ENCODE measurements around the gene RMND1. TPM values are rescaled to one million over a fixed set of nuclear protein-coding genes. Genes with fewer than 3 reads are reported as not detected.

RMND1 gene
- total and polyA plus RNA-seq, 2 of the 13 experiments (the other 11 are each of a cell fraction or from before 2014, with no cell fraction given) = 34.0 to 72.5 TPM

GRCh38 chr6:151451950-151452749 lies at the start of gene RMND1 (continued):
- TF ChIP-seq TRAFD1 (CRISPR knock-in tag; IDR thresholded peaks at IDR 0.05; ENCODE audit: borderline replicate concordance) (peak; percentile 96; the same call in 1 of the 2 replicates), ZNF253 (CRISPR knock-in tag; IDR thresholded peaks at IDR 0.05; ENCODE audit: borderline replicate concordance) (peak; percentile 74; the same call in 1 of the 2 replicates), ZNF362 (CRISPR knock-in tag; IDR thresholded peaks at IDR 0.05; ENCODE audit: borderline replicate concordance) (peak; percentile 100), MED13 (CRISPR knock-in tag; IDR thresholded peaks at IDR 0.05) (peak; percentile 95), PAWR (CRISPR knock-in tag; IDR thresholded peaks at IDR 0.05; ENCODE audit: borderline replicate concordance) (0 out of 2 replicates have a peak, but pooled peaks have one; percentile 38), CHD2 (IDR thresholded peaks at IDR 0.05; ENCODE audit: low read depth, low read length) (no peak; the same call in 1 of the 2 replicates), KAT2B (IDR thresholded peaks at IDR 0.05; ENCODE audit: borderline replicate concordance, low read depth, low read length) (no peak), ZNF777 (CRISPR knock-in tag; IDR thresholded peaks at IDR 0.05) (peak; percentile 78), AGO2 (optimal IDR thresholded peaks at IDR 0.05; ENCODE audit: low read depth, low read length) (peak; percentile 55), ZNF496 (CRISPR knock-in tag; IDR thresholded peaks at IDR 0.05; ENCODE audit: insufficient replicate concordance) (no peak), ZNF564 (CRISPR knock-in tag; IDR thresholded peaks at IDR 0.05) (peak; percentile 94), ZNF7 (CRISPR knock-in tag; IDR thresholded peaks at IDR 0.05) (peak; percentile 3; the same call in 1 of the 2 replicates), ZNF230 (CRISPR knock-in tag; IDR thresholded peaks at IDR 0.05) (peak; percentile 81; the same call in 1 of the 2 replicates), ZSCAN12 (CRISPR knock-in tag; IDR thresholded peaks at IDR 0.05) (peak; percentile 87), ASH2L (IDR thresholded peaks at IDR 0.05; ENCODE audit: insufficient read length, low read depth, low read length) (peak; percentile 99), ZBTB10 (CRISPR knock-in tag; IDR thresholded peaks at IDR 0.05; ENCODE audit: borderline replicate concordance) (peak; percentile 83)
- TF ChIP-seq, protein P1, sequence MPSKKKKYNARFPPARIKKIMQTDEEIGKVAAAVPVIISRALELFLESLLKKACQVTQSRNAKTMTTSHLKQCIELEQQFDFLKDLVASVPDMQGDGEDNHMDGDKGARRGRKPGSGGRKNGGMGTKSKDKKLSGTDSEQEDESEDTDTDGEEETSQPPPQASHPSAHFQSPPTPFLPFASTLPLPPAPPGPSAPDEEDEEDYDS (CRISPR knock-in tag; IDR thresholded peaks at IDR 0.05) = peak; percentile 91
- TF ChIP-seq, protein P2, sequence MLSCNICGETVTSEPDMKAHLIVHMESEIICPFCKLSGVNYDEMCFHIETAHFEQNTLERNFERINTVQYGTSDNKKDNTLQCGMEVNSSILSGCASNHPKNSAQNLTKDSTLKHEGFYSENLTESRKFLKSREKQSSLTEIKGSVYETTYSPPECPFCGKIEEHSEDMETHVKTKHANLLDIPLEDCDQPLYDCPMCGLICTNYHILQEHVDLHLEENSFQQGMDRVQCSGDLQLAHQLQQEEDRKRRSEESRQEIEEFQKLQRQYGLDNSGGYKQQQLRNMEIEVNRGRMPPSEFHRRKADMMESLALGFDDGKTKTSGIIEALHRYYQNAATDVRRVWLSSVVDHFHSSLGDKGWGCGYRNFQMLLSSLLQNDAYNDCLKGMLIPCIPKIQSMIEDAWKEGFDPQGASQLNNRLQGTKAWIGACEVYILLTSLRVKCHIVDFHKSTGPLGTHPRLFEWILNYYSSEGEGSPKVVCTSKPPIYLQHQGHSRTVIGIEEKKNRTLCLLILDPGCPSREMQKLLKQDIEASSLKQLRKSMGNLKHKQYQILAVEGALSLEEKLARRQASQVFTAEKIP (CRISPR knock-in tag; IDR thresholded peaks at IDR 0.05; ENCODE audit: borderline replicate concordance) = no peak
- TF ChIP-seq, protein P3, sequence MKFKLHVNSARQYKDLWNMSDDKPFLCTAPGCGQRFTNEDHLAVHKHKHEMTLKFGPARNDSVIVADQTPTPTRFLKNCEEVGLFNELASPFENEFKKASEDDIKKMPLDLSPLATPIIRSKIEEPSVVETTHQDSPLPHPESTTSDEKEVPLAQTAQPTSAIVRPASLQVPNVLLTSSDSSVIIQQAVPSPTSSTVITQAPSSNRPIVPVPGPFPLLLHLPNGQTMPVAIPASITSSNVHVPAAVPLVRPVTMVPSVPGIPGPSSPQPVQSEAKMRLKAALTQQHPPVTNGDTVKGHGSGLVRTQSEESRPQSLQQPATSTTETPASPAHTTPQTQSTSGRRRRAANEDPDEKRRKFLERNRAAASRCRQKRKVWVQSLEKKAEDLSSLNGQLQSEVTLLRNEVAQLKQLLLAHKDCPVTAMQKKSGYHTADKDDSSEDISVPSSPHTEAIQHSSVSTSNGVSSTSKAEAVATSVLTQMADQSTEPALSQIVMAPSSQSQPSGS (CRISPR knock-in tag; IDR thresholded peaks at IDR 0.05) = peak; percentile 95

All from HepG2 (cell line).